ENCODE measurements around the gene FTSJ1.

GRCh38 chrX:48492293-48492910 is 16.4 kb downstream of the FTSJ1 start:
- TF ChIP-seq CTCF (conservative IDR thresholded peaks at IDR 0.05; ENCODE audit: low read depth, low read length): no peak
- TF ChIP-seq MAZ (IDR thresholded peaks at IDR 0.05; ENCODE audit: borderline replicate concordance, low read depth, low read length): no peak
- no peak for TF ChIP-seq MAFK (IDR thresholded peaks at IDR 0.05; ENCODE audit: low read depth, low read length)
- no peak for TF ChIP-seq NFE2L2 (IDR thresholded peaks at IDR 0.05; ENCODE audit: low read depth, low read length)
- TF ChIP-seq SMC3 (IDR thresholded peaks at IDR 0.05; ENCODE audit: low read depth, low read length): no peak
